Rectal smooth muscle tissue (tissue), 1 donor: ENCODE data around the gene UTP11.

Experiments used
- H3K27ac ChIP-seq: one replicate; pipeline ENCODE4 v1.7.0; 2013; ENCODE audit warnings: low read depth, low read length, inconsistent platforms
- H3K27me3 ChIP-seq: one replicate; pipeline ENCODE4 v1.7.0; 2013; ENCODE audit warnings: low read length; ENCODE audit not compliant: control insufficient read depth, insufficient read depth
- H3K36me3 ChIP-seq: one replicate; pipeline ENCODE4 v1.7.0; 2013; ENCODE audit warnings: low read length; ENCODE audit not compliant: control insufficient read depth, insufficient read depth
- H3K4me1 ChIP-seq: one replicate; pipeline ENCODE4 v1.7.0; 2013; ENCODE audit warnings: low read length; ENCODE audit not compliant: control insufficient read depth, insufficient read depth
- H3K4me3 ChIP-seq: one replicate; pipeline ENCODE4 v1.7.0; 2013; ENCODE audit warnings: low read length
- H3K9ac ChIP-seq: one replicate; pipeline ENCODE4 v1.7.0; 2013; ENCODE audit warnings: low read length

UTP11 gene

GRCh38 chr1:38006008-38006828 is 6.3 kb upstream of the UTP11 start:
- H3K9ac ChIP-seq: peak overlapping the region; percentile 40
- peak overlapping the region; percentile 48 for H3K4me3 ChIP-seq
- peaks cover 4% of the 10 kb centered on the region for H3K27me3 ChIP-seq
- peak overlapping the region; percentile 85 for H3K27ac ChIP-seq
- H3K4me1 ChIP-seq: peaks cover 18% of the 10 kb centered on the region
- H3K36me3 ChIP-seq: no peaks in the 10 kb centered on the region

GRCh38 chr1:38009088-38009840 is 3.3 kb upstream of the UTP11 start:
- no peaks in the 10 kb centered on the region for H3K36me3 ChIP-seq
- H3K9ac ChIP-seq: no peak overlapping the region
- H3K4me3 ChIP-seq: no peak overlapping the region
- peaks cover 4% of the 10 kb centered on the region for H3K27me3 ChIP-seq
- no peak overlapping the region for H3K27ac ChIP-seq
- H3K4me1 ChIP-seq: peaks cover 12% of the 10 kb centered on the region

- H3K4me3 ChIP-seq: no peak overlapping the region
- H3K27me3 ChIP-seq: peaks cover 2% of the 10 kb centered on the region
- no peaks in the 10 kb centered on the region for H3K36me3 ChIP-seq
- no peak overlapping the region for H3K27ac ChIP-seq
- H3K4me1 ChIP-seq: peaks cover 15% of the 10 kb centered on the region
- no peak overlapping the region for H3K9ac ChIP-seq
Measured at GRCh38 chr1:38009841-38010180, 2.7 kb upstream of the UTP11 start.

GRCh38 chr1:38013227-38013622 is 691 bp downstream of the UTP11 start:
- Histone ChIP-seq H3K4me1 (peaks cover 38% of the 10 kb centered on the region), H3K4me3 (peak overlapping the region; percentile 87), H3K9ac (peak overlapping the region; percentile 77)

GRCh38 chr1:38014171-38014570 is 1.6 kb downstream of the UTP11 start:
- no peak overlapping the region for H3K9ac ChIP-seq

More at GRCh38 chr1:38013227-38013622, 691 bp downstream of the UTP11 start:
- H3K27ac ChIP-seq: peak overlapping the region; percentile 96
- no peaks in the 10 kb centered on the region for H3K27me3 ChIP-seq
- H3K36me3 ChIP-seq: peaks cover 6% of the 10 kb centered on the region

GRCh38 chr1:38014724-38015424 is 2.3 kb downstream of the UTP11 start:
- H3K4me1 ChIP-seq: peaks cover 40% of the 10 kb centered on the region
- no peak overlapping the region for H3K4me3 ChIP-seq
- H3K36me3 ChIP-seq: peaks cover 17% of the 10 kb centered on the region
- H3K27me3 ChIP-seq: no peaks in the 10 kb centered on the region
- no peak overlapping the region for H3K9ac ChIP-seq
- peak overlapping the region; percentile 89 for H3K27ac ChIP-seq

More at GRCh38 chr1:38014171-38014570, 1.6 kb downstream of the UTP11 start:
- peak overlapping the region; percentile 27 for H3K27ac ChIP-seq
- no peaks in the 10 kb centered on the region for H3K27me3 ChIP-seq
- peak overlapping the region; percentile 87 for H3K4me3 ChIP-seq
- H3K4me1 ChIP-seq: peaks cover 40% of the 10 kb centered on the region
- peaks cover 14% of the 10 kb centered on the region for H3K36me3 ChIP-seq

GRCh38 chr1:38015978-38016725 is 3.6 kb downstream of the UTP11 start:
- Histone ChIP-seq H3K36me3 (peaks cover 24% of the 10 kb centered on the region), H3K4me3 (peak overlapping the region; percentile 8), H3K9ac (no peak overlapping the region), H3K27ac (peak overlapping the region; percentile 89), H3K27me3 (no peaks in the 10 kb centered on the region), H3K4me1 (peaks cover 40% of the 10 kb centered on the region)

- peak overlapping the region; percentile 40 for H3K27ac ChIP-seq
- no peak overlapping the region for H3K9ac ChIP-seq
- no peaks in the 10 kb centered on the region for H3K27me3 ChIP-seq
- no peak overlapping the region for H3K4me3 ChIP-seq
- H3K36me3 ChIP-seq: peaks cover 32% of the 10 kb centered on the region
- H3K4me1 ChIP-seq: peaks cover 33% of the 10 kb centered on the region
Measured at GRCh38 chr1:38018864-38019343, 6.4 kb downstream of the UTP11 start.

GRCh38 chr1:38020396-38020795 is 7.9 kb downstream of the UTP11 start:
- H3K36me3 ChIP-seq: peaks cover 40% of the 10 kb centered on the region
- H3K4me1 ChIP-seq: peaks cover 22% of the 10 kb centered on the region
- no peaks in the 10 kb centered on the region for H3K27me3 ChIP-seq
- H3K27ac ChIP-seq: no peak overlapping the region
- no peak overlapping the region for H3K4me3 ChIP-seq
- H3K9ac ChIP-seq: no peak overlapping the region

GRCh38 chr1:38021969-38022368 is 9.4 kb downstream of the UTP11 start:
- H3K4me1 ChIP-seq: peaks cover 7% of the 10 kb centered on the region
- no peak overlapping the region for H3K4me3 ChIP-seq
- H3K27me3 ChIP-seq: no peaks in the 10 kb centered on the region
- peaks cover 47% of the 10 kb centered on the region for H3K36me3 ChIP-seq
- no peak overlapping the region for H3K27ac ChIP-seq
- H3K9ac ChIP-seq: no peak overlapping the region

- H3K9ac ChIP-seq: no peak overlapping the region
- no peak overlapping the region for H3K4me3 ChIP-seq
- peaks cover 45% of the 10 kb centered on the region for H3K36me3 ChIP-seq
- H3K27ac ChIP-seq: no peak overlapping the region
- no peaks in the 10 kb centered on the region for H3K27me3 ChIP-seq
- peaks cover 2% of the 10 kb centered on the region for H3K4me1 ChIP-seq
Measured at GRCh38 chr1:38022810-38023209, 10.3 kb downstream of the UTP11 start.
